Stimulated activated CD4-positive, alpha-beta T cell treated with anti-CD3 and anti-CD28 coated beads, Interleukin-15, amount 100 ng/mL, for 48 hours (primary cell): Measurements from ENCODE around the gene RSPH10B2.
"Not testable (repeated sequence)": the region's sequence is repeated elsewhere in the genome, so short reads cannot be mapped to it uniquely, and the experiment has no call there.

Experiments used
- DNase-seq, 2 donors: peaks; one replicate each; pipeline ENCODE4 v3.0.0-alpha.2; 2020; ENCODE audit warnings: low read depth in 2 of 2

The RSPH10B2 gene

DNA sequence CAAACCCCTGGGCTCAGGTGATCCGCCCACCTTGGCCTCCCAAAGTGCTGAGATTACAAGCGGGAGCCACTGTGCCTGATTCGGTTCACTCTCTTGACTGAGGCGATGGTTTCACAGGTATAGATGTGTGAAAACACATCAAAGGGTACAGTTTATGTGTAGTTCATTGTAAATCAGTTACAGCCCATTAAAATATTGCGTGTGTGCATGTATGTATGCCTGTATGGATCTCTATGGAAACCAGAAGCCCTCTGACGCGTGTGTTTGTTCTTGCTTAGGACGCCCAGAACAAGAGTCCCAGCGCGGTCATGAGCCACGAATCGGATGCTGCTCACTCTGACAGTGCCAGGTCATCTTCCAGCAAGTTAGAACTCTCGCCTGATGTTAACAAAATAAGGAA lies 35.5 kb downstream of the RSPH10B2 start:
- not testable (repeated sequence) for DNase-seq

DNA sequence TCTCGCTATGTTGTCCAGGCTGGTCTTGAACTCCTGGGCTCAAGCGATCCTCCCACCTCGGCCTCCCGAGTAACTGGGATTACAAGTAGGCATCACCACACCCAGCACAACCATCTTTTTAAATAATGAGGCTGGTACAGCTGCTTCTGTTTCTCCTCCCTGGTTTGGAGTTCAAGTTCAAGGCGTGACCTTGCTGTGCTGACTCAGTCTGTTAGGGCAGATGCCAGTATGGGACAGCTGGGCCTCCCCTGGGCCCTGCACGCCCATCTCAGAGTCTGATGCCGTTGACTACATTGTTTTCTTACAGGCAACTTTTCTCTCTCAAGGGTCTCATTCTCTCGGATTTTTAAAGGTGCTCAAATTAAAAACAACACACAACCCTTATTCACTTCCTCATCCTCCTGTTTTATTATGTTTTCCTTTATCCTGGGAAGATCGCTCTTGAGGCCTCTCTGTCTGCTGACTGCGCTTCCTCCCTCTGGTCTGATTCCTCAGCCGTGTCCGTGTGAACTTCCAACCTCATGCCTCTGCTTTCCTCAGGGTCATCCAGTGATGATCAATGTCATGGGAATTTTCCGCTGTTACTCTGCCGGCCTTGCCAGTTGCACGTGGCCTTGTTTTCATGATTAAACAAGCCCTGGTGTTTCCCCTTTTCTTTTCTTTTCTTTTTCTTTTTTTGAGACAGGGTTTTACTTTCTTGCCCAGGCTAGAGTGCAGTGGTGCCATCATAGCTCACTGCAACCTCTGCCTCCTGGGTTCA lies 38.4 kb downstream of the RSPH10B2 start:
- DNase-seq = not testable (repeated sequence)

DNA sequence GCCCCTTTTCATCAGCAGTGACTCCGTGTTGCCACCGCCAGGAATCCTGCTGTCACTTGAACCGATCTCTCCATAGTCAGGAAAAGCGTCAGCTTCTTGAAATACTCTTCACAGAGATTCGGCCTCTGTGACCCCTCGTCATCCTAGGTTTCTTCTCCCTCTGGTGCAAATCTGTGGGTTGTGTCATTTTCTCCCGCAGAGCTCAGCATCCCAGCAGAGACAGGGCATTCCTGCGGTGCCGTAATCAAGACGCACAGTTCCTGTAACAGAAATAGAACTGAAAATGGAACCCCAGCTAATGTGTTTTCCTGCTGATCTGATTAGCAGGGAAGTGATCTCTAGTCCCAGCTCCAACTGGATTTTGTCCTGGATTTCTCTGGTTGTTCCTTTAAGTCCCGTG lies 40.4 kb downstream of the RSPH10B2 start:
- DNase-seq = not testable (repeated sequence)

DNA sequence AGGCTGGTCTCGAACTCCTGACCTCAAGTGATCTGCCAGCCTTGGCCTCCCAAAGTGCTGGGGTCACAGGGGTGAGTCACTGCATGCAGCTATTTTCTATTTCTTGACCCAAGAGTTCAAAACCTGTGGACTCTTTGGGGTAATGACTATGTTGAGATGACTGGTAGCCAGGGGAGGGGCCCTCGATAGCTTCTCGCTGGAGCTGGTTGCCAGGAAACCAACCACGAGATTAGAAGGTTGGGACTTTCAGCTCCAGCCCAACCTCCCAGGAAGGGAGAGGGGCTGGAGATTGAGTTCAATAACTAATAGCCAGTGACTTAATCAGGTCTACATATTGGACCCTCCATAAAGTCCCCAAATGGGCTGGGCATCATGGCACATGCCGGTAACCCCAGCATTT lies 43.3 kb downstream of the RSPH10B2 start:
- not testable (repeated sequence) for DNase-seq

DNA sequence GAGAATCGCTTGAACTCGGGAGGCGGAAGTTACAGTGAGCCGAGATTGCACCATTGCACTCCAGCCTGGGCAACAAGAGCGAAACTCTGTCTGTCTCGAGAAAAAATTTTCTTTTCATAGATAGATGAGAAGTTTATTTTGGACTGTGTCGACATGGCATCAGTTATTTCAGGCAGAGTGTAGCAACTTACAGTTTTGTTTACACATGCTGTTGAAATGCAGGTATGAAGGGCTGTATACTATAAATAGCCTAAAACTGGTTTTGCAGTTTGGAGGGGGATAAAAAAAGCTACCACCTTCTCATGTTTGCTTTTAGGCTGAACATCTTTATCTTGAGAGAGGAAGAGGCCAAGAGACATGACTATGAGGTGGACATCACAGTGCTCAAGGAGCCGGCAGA lies 44.1 kb downstream of the RSPH10B2 start:
- DNase-seq = not testable (repeated sequence)

DNA sequence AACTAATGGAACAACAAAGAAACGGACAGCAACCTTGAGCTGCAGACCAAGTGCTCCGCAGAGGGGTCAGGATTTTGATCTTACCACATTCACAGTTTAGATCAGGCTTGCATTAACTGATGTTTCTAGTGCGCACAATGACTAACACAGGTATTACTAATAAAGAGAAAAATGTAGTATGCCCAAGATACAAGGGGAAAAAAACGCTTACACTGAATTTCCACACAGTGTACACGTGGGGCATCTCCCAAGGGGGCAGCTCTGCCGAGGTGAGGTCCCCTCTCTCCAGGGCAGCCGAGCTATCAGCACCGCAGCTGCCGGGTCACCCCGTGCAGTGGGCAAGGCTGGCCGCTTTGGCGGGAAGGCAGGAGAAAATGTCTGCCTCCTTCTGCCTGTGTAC lies 46.0 kb downstream of the RSPH10B2 start:
- not testable (repeated sequence) for DNase-seq

DNA sequence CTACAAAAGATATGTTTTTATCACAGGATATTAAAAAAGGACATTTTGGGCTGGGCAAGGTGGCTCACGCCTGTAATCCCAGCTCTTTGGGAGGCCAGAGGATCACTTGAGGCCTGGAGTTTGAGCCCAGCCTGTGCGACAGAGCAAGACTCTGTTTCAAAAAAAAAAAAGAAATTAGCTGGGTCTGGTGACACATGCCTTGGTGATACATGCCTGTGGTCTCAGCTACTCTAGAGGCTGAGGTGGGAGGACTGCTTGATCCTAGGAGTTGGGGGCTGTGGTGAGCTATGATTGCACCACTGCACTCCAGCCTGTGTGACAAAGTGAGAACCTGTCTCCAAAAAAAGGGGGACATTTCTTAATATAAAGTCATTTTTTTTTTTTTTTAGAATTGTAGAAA lies 46.4 kb downstream of the RSPH10B2 start:
- not testable (repeated sequence) for DNase-seq

DNA sequence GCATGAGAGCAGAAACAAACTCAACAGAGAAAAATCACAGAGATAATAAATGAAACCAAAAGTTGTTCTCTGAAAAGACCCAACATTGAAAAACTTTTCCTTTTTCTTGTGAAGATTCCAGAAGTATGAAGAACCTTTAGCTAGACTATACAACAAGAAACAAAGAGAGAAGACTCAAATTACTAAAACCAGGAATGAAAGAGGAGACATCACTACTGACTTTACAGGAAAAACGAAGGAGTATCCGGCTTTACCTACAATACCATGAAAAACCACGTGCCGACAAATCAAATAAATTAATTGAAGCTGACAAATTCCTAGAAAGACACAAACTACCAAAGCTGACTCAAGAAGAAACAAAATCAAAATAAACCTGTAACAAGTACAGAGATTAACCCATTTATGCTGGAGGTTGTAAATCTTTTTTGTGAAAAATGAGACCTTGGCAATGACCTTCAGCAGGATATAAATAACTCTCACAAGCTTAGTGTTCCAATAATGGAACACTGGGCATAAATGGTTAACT lies 53.6 kb downstream of the RSPH10B2 start:
- DNase-seq = not testable (repeated sequence)

DNA sequence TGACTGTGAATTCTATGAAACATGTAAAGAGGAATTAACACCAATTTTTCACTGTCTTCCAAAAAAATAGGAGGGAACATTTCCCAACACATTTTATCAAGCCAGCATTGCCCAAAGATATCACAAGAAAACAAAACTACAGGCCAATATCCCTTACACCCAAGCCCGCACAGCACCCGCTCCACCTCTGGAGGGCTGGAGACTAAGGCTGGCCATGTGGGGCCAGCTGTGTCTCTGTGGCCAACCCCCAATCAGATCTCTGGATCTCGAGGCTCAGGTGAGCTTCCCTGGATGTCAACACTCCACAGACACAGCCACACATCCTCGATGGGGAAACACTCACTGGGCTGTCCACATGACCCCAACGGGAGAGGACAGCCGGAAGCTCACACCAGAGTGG lies 54.1 kb downstream of the RSPH10B2 start:
- DNase-seq = not testable (repeated sequence)

DNA sequence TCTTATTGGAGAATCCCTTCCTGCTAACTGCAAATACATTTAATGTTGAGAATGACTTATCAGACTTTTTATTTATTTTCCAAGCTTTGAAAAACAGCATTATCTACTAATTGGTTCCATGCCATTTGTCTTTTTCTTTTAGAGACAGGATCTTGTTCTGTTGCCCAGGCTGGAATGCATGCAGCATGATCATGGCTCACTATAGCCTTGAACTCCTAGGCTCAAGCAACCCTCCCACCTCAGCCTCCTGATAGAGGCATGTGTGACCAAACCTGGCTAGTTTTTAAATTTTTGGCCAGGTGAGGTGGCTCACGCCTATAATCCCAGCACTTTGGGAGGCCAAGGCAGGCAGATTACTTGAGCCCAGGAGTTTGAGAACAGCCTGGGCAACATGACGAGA lies 59.1 kb downstream of the RSPH10B2 start:
- DNase-seq = not testable (repeated sequence)

DNA sequence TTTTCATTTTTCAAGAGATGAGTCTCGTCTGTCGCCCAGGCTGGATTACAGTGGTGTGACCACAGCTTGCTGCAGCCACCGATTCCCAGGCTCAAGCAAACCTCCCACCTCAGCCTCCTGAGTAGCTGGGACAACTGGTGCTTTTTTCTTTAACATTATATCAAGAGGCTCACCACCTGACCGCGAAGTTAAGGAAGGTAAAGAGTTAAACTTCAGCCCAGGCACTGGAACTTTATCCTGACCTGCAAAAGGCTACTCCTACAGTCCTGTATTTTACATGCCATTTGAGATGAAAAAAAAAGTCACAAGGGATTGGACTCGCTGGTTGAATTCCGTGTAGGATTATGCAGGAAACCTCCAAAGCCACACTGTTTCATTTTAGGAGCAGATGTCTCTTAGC lies 61.6 kb downstream of the RSPH10B2 start:
- not testable (repeated sequence) for DNase-seq

DNA sequence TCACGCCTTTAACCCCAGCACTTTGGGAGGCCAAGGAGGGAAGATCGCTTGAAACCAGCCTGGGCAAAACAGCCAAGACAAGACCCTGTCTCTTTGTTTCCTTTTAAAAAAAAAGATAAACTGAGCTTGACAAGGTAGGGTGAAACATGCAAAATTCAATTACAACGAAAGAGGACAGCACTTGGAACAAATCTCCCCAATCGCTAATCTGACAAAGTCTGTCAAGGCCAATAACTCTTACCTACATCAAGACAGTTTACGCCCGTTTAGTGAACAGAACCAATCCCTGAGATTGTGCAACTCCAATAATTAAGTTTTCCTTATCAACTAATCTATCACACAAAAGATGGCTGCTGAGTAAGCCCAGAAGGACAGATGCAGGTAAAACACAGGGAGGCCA lies 67.7 kb downstream of the RSPH10B2 start:
- DNase-seq = not testable (repeated sequence)

DNA sequence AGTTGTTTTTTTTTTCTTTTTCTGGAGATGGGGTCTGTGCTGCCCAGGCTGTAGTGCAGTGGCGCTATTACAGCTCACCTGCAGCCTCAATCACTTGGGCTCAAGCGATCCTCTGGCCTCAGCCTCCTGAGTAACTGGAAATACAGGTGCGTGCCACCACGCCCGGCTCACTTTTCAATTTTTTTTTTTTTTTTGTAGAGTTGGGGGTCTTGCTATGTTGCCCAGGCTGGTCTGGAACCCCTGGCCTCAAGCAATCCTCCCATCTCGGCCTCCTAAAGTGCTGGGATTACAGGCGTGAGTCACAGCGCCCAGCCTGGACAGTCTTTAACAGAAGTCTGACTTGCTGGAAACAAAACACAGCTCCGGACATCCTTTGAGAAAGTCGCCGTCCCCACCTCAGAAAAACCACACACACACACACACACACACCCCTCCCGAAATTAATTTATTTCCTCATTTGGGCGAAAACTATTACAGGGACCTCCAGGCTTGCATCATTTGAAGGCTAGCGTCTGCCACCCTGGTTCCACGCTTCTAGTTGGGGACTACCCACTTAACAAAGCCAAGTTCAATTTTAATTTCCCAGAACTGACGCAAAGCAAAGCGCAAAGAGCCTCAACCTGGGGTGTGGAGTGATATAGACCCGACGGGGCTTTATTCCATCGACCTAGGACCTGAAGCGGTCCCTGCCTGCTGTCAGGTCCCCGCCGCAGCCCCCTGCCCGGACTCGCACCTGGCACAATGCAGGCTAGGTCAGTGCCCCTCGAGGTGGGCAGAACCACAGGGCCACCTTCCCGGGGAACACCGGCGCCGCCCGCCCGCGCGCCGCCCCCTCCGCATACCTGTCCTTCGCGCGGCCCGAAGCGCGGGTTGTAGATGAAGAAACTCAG lies 71.6 kb downstream of the RSPH10B2 start:
- not testable (repeated sequence) for DNase-seq

DNA sequence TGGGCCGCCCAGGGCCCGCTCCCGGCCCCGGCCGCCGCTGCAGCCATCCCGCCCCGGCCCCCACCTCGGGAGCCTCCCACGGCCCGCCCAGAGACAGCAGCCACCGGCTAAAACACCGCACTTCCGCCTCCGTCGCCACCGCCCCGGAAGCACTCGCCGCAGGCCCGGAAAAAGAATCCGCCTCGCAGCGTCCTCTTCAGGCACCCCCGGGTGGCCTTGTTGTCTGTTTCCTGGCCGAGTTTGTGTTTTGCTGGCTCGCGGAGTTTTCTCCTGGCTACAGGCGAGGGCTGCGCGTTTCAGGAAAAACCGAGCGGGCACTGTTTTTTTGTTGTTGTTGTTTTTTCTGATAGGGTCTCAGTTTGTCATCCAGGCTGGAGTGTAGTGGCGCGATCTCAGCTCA lies 72.2 kb downstream of the RSPH10B2 start, which contains the start of gene CCZ1B:
CCZ1B (minus strand) TSS at position 125 of the 400 bp plus-strand sequence; CDS start at position 47, 78 bp downstream.
- peak; percentile 64 to 82 for DNase-seq

DNA sequence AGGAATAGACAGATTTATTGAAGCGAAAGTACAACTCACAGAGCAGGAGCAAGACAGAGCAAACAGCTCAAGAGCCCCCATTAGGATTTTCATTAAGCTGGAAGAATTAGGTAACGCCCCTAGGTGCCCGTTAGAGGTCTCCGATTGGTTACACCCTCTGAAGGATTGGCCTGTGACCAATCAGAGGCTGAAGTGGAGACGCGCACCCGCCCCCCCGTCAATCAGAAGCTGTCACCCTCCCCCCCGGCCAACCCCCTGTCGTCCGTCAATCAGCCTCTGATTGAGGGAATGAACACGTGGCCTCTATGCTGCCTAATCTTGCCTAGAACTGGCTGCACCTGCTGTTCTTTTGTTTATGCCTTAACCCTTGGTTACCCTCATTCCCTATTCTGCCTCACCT lies 73.3 kb downstream of the RSPH10B2 start:
- DNase-seq = not testable (repeated sequence)

DNA sequence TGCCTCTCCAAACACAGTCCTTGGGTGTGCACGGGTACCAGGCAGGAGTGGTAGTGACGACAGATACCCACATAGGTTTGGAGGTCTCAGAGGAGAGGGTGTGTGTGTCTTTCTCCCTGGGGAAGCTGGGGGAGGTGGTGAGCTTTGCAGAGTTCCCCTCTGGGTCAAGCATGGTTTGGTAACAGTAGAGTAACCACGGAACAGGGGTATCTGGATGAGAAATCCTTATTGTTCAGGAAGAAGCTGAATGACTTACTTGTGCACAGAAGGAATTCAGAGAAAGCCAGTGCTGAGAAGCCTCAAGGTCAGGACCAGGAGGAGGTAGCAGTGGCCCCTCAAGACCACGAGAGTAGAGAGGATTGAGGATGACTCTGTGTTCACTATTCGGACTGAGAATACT lies 75.7 kb downstream of the RSPH10B2 start:
- DNase-seq = not testable (repeated sequence)

DNA sequence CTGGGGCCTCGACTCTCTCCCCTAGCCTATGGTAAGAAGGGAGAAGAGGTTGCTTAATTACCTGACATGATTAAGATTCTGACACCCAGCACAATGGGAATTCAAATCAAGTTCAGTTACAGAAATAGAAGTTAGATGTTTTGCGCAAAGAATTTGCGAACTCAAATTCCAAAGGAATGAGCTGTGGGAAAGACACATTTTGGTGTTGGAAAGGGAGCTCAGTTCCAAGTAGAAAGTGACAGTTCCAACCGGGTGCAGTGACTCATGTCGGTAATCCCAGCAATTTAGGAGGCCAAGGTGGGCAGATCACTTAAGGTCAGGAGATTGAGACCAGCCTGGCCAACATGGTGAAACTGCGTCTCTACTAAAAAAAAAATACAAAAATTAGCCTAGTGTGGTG lies 76.1 kb downstream of the RSPH10B2 start:
- not testable (repeated sequence) for DNase-seq

DNA sequence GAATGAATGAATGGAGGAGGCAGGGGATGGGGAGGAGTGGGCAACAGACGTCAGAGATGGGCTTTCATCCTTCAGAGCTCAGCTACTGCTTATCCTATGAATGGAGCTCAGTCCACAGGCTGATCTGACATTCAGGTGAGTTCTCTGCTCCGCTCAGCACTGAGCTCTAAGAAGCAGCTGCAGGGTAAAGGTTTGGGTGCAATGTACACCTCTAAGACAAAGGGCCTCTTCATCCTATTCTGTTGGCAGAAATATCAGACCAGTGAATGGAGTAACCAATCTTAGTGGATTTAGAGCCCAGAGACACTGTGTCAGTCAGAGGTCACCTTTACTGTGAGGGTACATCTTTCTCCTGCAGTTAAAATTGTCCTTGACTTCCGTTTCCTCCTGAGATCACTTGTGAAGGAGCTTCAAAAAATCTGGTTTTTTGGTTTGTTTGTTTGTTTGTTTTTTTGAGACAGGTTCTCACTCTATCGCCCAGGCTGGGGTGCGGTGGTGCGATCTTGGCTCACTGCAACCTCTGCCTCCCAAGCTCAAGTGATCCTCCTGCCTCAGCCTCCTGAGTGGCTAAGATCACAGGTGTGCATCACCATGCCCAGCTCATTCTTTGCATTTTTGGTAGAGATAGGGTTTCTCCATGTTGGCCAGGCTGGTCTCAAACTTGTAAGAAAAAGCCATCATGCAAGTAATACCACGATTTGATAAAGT lies 77.3 kb downstream of the RSPH10B2 start:
- no peak for DNase-seq

DNA sequence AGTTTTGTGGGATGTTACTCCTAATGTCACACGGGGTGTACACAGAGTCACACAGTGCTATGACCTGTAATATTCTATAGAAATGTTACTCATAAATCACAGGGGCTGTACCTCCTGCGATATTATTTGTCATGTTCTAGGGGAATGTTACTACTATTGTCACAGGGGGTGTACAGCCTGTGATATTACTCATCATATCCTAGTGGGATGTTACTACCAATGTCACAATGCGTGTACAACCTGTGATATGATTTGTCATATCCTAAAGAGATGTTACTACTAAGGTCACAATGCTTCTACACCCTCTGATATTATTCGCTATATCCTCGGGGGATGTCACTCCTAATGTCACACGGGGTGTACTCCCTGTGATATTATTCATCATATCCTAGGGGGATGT lies 79.7 kb downstream of the RSPH10B2 start:
- no peak for DNase-seq

DNA sequence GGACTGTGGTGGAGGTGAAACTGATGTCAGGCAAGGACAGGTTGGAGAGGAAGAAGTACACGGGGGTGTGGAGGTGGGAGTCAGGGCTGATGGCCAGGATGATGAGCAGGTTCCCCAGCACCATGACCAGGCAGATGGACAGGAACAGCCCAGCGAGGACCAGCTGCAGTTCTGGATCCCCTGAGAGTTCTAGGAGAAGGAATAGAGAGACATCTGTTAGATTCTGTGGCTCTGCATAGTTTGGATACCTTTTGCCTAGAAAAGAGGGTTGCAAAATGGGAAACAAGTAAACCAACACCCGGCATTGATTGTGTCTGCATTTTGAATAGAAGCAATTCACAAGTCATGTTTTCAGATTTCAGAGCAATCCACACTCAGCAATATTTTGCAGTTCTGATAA lies 81.6 kb downstream of the RSPH10B2 start:
- DNase-seq = not testable (repeated sequence)

DNA sequence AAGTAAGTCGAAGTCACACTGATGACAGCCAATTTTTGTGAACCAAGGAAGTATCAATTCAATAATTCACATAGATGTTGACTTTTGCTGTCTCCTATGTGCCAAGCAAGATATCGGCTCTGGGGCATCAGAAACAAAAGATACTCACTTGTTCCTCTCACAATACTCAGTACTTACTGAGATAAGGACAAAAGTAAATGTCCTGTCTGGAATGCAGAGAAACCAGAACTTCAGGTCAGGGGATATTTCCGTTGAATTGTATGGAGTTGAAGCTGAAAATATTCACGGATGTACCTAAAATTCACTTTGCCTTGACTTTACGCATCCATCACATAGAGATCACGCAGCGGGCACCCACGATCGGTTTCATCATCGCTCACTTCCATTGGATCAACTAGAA lies 83.2 kb downstream of the RSPH10B2 start:
- DNase-seq = not testable (repeated sequence)
